Measurements from ENCODE around the gene KIRREL3.

The KIRREL3 gene

GRCh38 chr11:126375726-126376125 is 624.8 kb downstream of the KIRREL3 start:
- TF ChIP-seq GATA2 (IDR thresholded peaks at IDR 0.05; ENCODE audit: low read depth, low read length) (no peak), GATA3 (IDR thresholded peaks at IDR 0.05; ENCODE audit: low read depth, low read length) (no peak)

GRCh38 chr11:126373389-126374066 is 627.0 kb downstream of the KIRREL3 start:
- peak; percentile 49 for TF ChIP-seq GATA2 (IDR thresholded peaks at IDR 0.05; ENCODE audit: low read depth, low read length)
